H1 (cell line): ENCODE measurements around the gene H2AZ1. TPM values are rescaled to one million over a fixed set of nuclear protein-coding genes. Genes with fewer than 3 reads are reported as not detected.

Experiments used
- EGR1 ChIP-seq: IDR thresholded peaks from 2 replicates; pipeline ENCODE4 v1.6.1; 2011; ENCODE audit warnings: low read depth, low read length, borderline replicate concordance
- polyA plus RNA-seq, 7 experiments: library from polyadenylated mRNA; depleted of rRNA in 3 of 7; stranded (reverse) in 5 of 7; unstranded in 2 of 7; fragments of >200 nt in 5 of 7; fragments of 200-250 nt in 2 of 7; gene quantifications; 1 replicate in 5 of 7; 2 replicates in 1 of 7; 4 replicates in 1 of 7; pipeline versions ENCODE4 v1.2.1 to v1.2.3, GENCODE V29; 2011 to 2013; ENCODE audit warnings: missing spikeins in 2 of 7, mixed read lengths in 2 of 7
- total RNA-seq: library from RNA; stranded (reverse); fragmentation: NEBNext Ultra II Directional; extraction: Animal tissue kit (Norgen Biotek cat#: 25700); gene quantifications from 2 replicates; pipeline ENCODE4 v1.2.1, GENCODE V29; 2021

The H2AZ1 gene
- total and polyA plus RNA-seq, 2 of the 8 experiments (the other 6 are each of a cell fraction or from before 2014, with no cell fraction given), result 831 to 898 TPM

- no peak for TF ChIP-seq EGR1
These were observed 31.4 kb downstream of the H2AZ1 start (continued) for GRCh38 chr4:99918656-99919055.
